Measurements from ENCODE around the gene LPA.
"Not testable (repeated sequence)": the region's sequence is repeated elsewhere in the genome, so short reads cannot be mapped to it uniquely, and the experiment has no call there.

The LPA gene

GRCh38 chr6:160664198-160664597, at the start of gene LPA:
LPA (minus strand) TSS chr6:160664275; CDS start chr6:160664214, 61 bp downstream.
- DNase-seq = not testable (repeated sequence)

DNA sequence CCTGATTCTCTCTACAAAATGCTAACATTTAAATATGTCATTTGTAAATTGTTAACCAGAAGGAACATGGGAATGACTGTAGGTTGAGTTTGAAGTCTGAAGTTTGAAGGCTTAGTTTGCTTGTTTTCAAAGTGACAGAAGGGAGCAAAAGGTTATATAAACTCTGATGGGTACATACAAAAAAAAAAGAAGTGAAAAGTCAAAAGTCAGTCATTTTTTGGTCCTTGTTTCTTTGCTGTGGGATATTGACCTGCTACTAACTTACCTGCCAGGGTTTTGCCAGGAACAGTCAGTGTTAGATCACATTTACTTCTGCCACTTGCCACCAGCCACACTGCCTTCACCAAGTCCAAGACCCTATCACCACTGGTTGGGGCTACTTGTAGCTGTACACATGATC, 44.9 kb upstream of the LPA start:
- not testable (repeated sequence) for DNase-seq

- not testable (repeated sequence) for DNase-seq
Measured at GRCh38 chr6:160704688-160705087, 40.6 kb upstream of the LPA start.

DNA sequence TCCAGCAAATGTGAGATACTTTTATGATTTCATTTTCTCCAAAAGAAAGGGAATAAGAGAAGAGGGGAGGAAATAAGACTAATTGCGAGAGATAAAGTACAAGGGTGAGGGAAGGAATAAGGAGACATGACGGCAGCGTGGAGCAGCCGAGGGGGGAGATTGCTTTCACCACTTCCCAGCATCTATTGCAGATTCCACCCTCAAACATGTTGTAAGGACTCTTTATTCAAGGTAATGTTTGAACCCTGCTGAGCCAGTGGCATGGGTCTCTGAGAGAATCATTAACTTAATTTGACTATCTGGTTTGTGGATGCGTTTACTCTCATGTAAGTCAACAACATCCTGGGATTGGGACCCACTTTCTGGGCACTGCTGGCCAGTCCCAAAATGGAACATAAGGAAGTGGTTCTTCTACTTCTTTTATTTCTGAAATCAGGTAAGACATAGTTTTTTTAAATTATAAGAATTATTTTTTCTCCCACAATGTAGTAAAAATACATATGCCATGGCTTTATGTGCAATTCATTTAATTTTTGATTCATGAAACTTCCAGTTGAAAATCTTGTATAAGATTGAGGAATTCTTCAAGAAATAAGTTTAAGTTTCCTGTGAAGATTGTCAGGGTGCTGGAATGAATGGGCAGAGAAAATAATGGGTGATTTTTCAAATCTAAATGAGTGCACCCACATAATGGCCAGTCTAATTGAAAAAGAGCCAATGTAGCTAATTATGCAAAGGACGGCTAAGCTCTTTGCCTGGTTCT, 38.0 kb upstream of the LPA start, which contains the start of gene PLG:
PLG (plus strand) TSS at position 327 of the 763 bp plus-strand sequence; CDS start at position 388, 61 bp downstream.
- not testable (repeated sequence) for DNase-seq

DNA sequence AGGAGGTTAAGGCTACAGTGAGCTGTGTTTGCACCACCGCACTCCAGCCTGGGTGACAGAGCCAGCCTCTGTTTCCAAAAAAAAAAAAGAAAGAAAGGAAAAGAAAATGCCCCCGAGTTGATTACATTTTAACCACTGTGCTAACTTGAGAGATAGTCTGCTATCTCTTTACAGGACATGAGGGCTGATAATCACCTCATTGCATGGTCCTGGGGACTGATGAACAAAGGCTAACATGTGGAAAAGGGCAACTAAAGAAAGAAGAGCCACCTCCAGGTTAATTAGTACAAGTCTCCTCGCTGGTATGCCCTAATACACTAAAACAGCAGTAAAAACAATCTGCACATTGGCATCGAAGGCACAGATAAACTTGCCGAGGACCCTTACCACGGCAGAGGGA, 33.8 kb upstream of the LPA start:
- DNase-seq = no peak

DNA sequence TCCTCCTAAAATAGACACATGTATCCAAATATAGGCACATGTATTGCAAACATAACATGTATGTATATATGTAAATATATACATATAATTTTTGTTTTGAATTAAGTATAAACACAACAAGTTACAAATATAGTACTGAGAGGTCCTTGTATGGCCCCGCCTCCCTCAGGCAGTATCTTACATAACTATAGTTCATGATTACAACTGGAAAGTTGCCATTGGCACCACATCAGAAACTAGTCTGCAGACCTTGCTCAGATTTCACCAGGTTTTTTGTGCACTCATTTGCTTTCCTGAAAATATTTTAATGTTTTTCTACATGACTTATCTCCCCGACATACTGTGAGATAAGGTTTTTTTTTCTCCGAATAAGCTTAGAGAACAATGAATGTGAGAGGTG, 32.8 kb upstream of the LPA start:
- DNase-seq = not testable (repeated sequence)

GRCh38 chr6:160695622-160696021, 31.5 kb upstream of the LPA start:
- not testable (repeated sequence) for DNase-seq

- DNase-seq = not testable (repeated sequence)
Measured at GRCh38 chr6:160695025-160695424, 30.9 kb upstream of the LPA start.

GRCh38 chr6:160692369-160692959, 28.4 kb upstream of the LPA start:
- DNase-seq = no peak

- no peak for DNase-seq
Measured at GRCh38 chr6:160691617-160692016, 27.5 kb upstream of the LPA start.

- DNase-seq = no peak
Measured at GRCh38 chr6:160690458-160690857, 26.4 kb upstream of the LPA start.

GRCh38 chr6:160685762-160686450, 21.8 kb upstream of the LPA start:
- no peak for DNase-seq

DNA sequence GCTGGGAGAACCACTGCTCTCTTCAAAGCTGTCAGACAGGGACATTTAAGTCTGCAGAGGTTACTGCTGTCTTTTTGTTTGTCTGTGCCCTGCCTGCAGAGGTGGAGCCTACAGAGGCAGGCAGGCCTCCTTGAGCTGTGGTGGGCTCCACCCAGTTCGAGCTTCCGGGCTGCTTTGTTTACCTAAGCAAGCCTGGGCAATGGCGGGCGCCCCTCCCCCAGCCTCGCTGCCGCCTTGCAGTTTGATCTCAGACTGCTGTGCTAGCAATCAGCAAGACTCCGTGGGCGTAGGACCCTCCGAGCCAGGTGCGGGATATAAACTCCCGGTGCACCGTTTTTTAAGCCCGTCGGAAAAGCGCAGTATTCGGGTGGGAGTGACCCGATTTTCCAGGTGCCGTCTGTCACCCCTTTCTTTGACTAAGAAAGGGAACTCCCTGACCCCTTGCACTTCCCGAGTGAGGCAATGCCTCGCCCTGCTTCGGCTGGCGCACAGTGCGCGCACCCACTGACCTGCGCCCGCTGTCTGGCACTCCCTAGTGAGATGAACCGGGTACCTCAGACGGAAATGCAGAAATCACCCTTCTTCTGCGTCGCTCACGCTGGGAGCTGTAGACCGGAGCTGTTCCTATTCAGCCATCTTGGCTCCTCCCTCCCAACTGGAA, 21.2 kb upstream of the LPA start:
- DNase-seq = not testable (repeated sequence)

DNA sequence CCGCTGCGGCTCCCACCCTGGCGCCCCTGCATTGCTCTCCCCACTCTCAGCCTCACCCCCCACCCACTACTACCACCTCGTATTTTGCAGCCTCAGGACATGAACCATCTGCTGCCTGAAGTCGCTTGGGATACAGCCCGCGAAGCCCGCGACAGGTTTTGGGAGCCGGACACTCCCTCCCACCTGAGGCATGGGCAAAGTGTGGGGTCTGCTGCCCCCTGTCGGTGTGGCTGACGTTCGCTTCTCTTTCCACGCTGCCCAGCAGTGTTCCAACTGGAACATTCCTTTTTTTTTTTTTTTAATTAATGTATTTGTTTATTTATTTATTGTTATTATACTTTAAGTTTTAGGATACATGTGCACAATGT, 15.3 kb upstream of the LPA start:
- no peak for DNase-seq

- no peak for DNase-seq
Measured at GRCh38 chr6:160678744-160679401, 14.8 kb upstream of the LPA start.

GRCh38 chr6:160678230-160678629, 14.2 kb upstream of the LPA start:
- DNase-seq = no peak

GRCh38 chr6:160676418-160676817, 12.3 kb upstream of the LPA start:
- not testable (repeated sequence) for DNase-seq

- no peak for DNase-seq
Measured at GRCh38 chr6:160668589-160668988, 4.5 kb upstream of the LPA start.

- DNase-seq = no peak
Measured at GRCh38 chr6:160667639-160668481, 3.8 kb upstream of the LPA start.

- DNase-seq = no peak
Measured at GRCh38 chr6:160662842-160663241, 1.2 kb downstream of the LPA start.

DNA sequence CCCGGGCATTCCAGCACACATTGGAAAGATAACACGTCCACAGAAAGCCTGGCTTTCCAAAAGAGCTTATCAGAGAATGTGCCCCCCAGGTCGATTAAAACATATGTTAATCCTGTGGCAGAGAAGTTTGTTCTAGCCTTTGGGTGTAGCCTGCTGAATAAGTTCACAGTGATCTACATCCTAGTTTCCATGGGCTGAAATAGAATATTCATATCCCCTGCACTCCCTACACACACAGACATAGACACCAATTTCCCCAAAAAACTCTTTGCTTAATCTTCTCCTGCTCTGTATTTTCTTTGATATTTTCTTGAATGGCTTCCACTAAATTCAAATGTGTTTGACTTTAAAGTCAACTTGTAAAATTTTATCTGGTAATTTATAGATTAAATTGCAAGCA, 1.6 kb downstream of the LPA start:
- DNase-seq = no peak

DNA sequence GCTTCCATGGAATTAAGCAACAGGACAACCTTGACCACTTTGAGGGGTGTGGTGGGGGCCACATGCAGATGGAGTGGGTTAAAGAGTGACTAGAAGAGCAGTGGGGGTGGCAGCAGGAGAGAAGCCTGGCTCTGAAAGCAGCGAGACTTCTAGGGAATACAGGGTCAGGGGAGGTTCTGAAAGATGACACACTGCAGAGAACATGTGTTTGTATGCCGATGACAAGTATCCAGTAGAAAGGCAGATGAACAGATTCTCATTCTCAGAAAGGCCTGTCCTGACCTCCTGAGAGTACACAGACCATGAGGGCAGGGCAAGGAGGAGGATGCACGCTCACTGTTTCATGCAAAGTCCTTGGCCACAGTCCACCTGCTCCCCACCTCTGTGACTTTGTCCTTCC, 2.9 kb downstream of the LPA start:
- no peak for DNase-seq
